Upper lobe of left lung (tissue), 4 donors: ENCODE results near the gene SMYD3.

Experiments used
- EP300 ChIP-seq, 4 donors: sonication (generic); formaldehyde crosslinking; IDR thresholded peaks; one replicate each; pipeline ENCODE4 v1.5.1; 2017; ENCODE audit warnings: antibody characterized with exemption in 4 of 4, control low read depth in 2 of 4
- POLR2A ChIP-seq, 4 donors: fragments of 450-650 bp; IDR thresholded peaks; one replicate each; pipeline ENCODE4 v1.5.1; 2016 to 2017; ENCODE audit warnings: antibody characterized with exemption in 4 of 4, mild to moderate bottlenecking in 2 of 4
- TF ChIP-seq, protein P1 (sequence below), 6 experiments: fragments of 450-650 bp in 4 of 6; fragments of 200-600 bp in 2 of 6; sonication (generic) in 2 of 6; IDR thresholded peaks; one replicate each; pipeline ENCODE4 v1.5.1; 2016 to 2019; ENCODE audit warnings: antibody characterized with exemption in 6 of 6

DNA sequence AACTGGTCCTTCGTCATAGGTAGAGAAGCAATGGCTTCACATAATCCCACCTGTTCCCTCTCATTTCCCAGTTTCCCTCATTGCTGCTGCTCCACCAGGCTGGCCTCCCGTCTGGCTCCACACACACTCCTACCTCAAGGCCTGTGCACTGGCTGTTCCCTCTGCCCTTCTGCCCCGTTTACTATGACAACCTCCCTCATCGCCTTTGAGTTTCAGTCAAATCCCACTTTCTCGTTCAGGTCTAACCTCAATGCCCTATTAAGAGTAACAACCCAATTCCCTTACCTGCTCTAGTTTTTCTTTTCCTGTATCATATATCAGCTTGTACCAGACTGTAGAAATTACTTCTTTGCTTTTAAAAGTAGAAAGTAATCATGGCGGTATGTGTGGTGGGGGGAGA is 589.7 kb downstream of the SMYD3 start:
- TF ChIP-seq EP300 (IDR thresholded peaks at IDR 0.05): no peak
- TF ChIP-seq, protein P1, sequence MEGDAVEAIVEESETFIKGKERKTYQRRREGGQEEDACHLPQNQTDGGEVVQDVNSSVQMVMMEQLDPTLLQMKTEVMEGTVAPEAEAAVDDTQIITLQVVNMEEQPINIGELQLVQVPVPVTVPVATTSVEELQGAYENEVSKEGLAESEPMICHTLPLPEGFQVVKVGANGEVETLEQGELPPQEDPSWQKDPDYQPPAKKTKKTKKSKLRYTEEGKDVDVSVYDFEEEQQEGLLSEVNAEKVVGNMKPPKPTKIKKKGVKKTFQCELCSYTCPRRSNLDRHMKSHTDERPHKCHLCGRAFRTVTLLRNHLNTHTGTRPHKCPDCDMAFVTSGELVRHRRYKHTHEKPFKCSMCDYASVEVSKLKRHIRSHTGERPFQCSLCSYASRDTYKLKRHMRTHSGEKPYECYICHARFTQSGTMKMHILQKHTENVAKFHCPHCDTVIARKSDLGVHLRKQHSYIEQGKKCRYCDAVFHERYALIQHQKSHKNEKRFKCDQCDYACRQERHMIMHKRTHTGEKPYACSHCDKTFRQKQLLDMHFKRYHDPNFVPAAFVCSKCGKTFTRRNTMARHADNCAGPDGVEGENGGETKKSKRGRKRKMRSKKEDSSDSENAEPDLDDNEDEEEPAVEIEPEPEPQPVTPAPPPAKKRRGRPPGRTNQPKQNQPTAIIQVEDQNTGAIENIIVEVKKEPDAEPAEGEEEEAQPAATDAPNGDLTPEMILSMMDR (IDR thresholded peaks at IDR 0.05): no peak
- no peak for TF ChIP-seq POLR2A (IDR thresholded peaks at IDR 0.05)
